Loucy (cell line): ENCODE results near the gene APOL4.
"Not testable (repeated sequence)": the region's sequence is repeated elsewhere in the genome, so short reads cannot be mapped to it uniquely, and the experiment has no call there.

ENCODE experiments used
- H2AFZ ChIP-seq: fragments of 200-600 bp; sonication (generic); 2 replicates; pipeline ENCODE4 v1.6.0; 2016; ENCODE audit warnings: antibody characterized with exemption, mild to moderate bottlenecking, low read length, moderate library complexity
- H3F3A ChIP-seq: fragments of 200-600 bp; 2 replicates; pipeline ENCODE4 v1.6.0; 2016; ENCODE audit warnings: antibody characterized with exemption, low read depth, mild to moderate bottlenecking
- H3K27me3 ChIP-seq: fragments of 200-600 bp; sonication (generic); 2 replicates; pipeline ENCODE4 v1.6.1; 2014; ENCODE audit warnings: low read length, mild to moderate bottlenecking; ENCODE audit not compliant: insufficient read depth, poor library complexity, severe bottlenecking
- H3K36me3 ChIP-seq: fragments of 200-600 bp; sonication (generic); 2 replicates; pipeline ENCODE4 v1.6.1; 2016; ENCODE audit warnings: low read length; ENCODE audit not compliant: insufficient read depth
- H3K4me1 ChIP-seq: fragments of 200-600 bp; sonication (generic); 2 replicates; pipeline ENCODE4 v1.5.1; 2014; ENCODE audit warnings: low read length, mild to moderate bottlenecking; ENCODE audit not compliant: insufficient read depth, poor library complexity, severe bottlenecking
- H3K4me2 ChIP-seq: fragments of 200-600 bp; sonication (generic); 2 replicates; pipeline ENCODE4 v1.6.0; 2014; ENCODE audit warnings: antibody characterized with exemption, low read length, low read depth, mild to moderate bottlenecking; ENCODE audit not compliant: poor library complexity, severe bottlenecking
- H3K4me3 ChIP-seq: fragments of 200-600 bp; sonication (generic); 2 replicates; pipeline ENCODE4 v1.5.1; 2014; ENCODE audit warnings: low read length, mild to moderate bottlenecking, mixed read lengths; ENCODE audit not compliant: poor library complexity, severe bottlenecking
- H3K79me2 ChIP-seq: fragments of 200-600 bp; sonication (generic); 2 replicates; pipeline ENCODE4 v1.6.1; 2014; ENCODE audit warnings: low read length; ENCODE audit not compliant: insufficient read depth
- H3K9ac ChIP-seq: fragments of 200-600 bp; sonication (generic); 2 replicates; pipeline ENCODE4 v1.6.0; 2014; ENCODE audit warnings: mild to moderate bottlenecking, low read depth, low read length, moderate library complexity; ENCODE audit not compliant: poor library complexity, severe bottlenecking
- H3K9me2 ChIP-seq: fragments of 200-600 bp; sonication (generic); replicated peaks from 2 replicates; pipeline ENCODE4 v1.6.1; 2016; ENCODE audit warnings: low read depth, low read length, mixed read lengths
- H3K9me3 ChIP-seq: fragments of 200-600 bp; sonication (generic); 2 replicates; pipeline ENCODE4 v1.6.1; 2014; ENCODE audit warnings: mild to moderate bottlenecking, antibody characterized with exemption, low read length, low read depth; ENCODE audit not compliant: insufficient read depth
- H4K20me1 ChIP-seq: fragments of 200-600 bp; sonication (generic); 2 replicates; pipeline ENCODE4 v1.6.0; 2014; ENCODE audit warnings: antibody characterized with exemption, low read length, mild to moderate bottlenecking; ENCODE audit not compliant: insufficient read depth, poor library complexity, severe bottlenecking
- EZH2phosphoT487 ChIP-seq: fragments of 200-600 bp; IDR thresholded peaks from 2 replicates; pipeline ENCODE4 v1.6.1; 2018; ENCODE audit warnings: antibody characterized with exemption, mild to moderate bottlenecking, moderate library complexity, borderline replicate concordance
- TF ChIP-seq, protein P1 (sequence below): fragments of 200-600 bp; sonication (generic); conservative IDR thresholded peaks from 2 replicates; pipeline ENCODE4 v1.5.1; 2014; ENCODE audit warnings: mild to moderate bottlenecking, antibody characterized with exemption, low read length

APOL4 gene

DNA sequence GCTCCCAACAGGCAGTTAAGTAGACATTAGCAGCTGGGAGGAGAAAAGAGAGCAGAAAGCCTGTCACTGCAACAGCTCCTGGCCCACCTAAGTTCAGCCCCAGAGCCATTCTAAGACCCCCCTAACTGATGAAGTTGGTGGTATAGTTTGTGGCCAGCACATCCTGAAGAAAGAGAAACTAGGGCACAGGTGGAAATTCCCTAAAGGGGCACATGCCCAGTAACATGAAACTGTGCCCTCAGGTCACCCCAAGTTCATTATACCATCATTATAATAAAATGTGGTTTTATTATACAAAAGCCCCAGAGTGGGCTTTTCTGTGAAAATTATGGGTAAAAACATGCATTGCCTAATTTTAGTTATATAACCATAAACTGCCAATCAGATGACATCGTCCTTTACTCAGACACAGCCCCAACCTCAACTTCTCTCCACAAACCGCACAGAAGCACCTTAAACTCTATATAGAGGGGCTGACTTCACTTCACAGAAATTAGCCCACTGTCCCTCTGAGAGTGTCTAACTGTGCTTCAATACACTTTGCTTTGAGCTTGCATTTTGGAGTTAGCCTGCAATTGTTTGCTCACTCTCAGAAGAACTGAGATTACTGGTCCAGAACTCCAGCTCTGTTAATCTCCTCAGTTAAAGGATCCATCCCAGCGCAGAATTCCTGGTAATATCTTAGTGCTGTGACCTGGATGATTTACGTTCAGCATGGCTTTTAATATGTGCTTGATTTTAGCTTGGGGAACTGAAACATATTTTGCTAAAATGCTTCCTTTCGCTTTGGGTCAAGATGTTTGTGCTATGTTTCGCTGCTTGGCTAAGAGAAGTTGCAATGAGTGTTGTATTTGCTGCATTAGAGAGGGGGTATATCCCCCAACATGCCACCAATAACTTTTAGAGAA is 39.2 kb downstream of the APOL4 start:
- H3K9ac ChIP-seq = peak overlapping the region; percentile 60
- no peaks in the 10 kb centered on the region for H3K27me3 ChIP-seq
- no peaks in the 10 kb centered on the region for H3K9me2 ChIP-seq
- H4K20me1 ChIP-seq = no peaks in the 10 kb centered on the region
- H3K4me2 ChIP-seq = peak overlapping the region; percentile 74
- H3F3A ChIP-seq = peaks cover 13% of the 10 kb centered on the region; the same call in 1 of the 2 replicates
- H3K9me3 ChIP-seq = no peaks in the 10 kb centered on the region
- no peak for TF ChIP-seq EZH2phosphoT487
- TF ChIP-seq, protein P1, sequence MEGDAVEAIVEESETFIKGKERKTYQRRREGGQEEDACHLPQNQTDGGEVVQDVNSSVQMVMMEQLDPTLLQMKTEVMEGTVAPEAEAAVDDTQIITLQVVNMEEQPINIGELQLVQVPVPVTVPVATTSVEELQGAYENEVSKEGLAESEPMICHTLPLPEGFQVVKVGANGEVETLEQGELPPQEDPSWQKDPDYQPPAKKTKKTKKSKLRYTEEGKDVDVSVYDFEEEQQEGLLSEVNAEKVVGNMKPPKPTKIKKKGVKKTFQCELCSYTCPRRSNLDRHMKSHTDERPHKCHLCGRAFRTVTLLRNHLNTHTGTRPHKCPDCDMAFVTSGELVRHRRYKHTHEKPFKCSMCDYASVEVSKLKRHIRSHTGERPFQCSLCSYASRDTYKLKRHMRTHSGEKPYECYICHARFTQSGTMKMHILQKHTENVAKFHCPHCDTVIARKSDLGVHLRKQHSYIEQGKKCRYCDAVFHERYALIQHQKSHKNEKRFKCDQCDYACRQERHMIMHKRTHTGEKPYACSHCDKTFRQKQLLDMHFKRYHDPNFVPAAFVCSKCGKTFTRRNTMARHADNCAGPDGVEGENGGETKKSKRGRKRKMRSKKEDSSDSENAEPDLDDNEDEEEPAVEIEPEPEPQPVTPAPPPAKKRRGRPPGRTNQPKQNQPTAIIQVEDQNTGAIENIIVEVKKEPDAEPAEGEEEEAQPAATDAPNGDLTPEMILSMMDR = no peak
- H3K4me1 ChIP-seq = peaks cover 92% of the 10 kb centered on the region
- no peaks in the 10 kb centered on the region for H3K79me2 ChIP-seq
- H3K4me3 ChIP-seq = peak overlapping the region; percentile 59
- H2AFZ ChIP-seq = peak overlapping the region; percentile 19; the same call in 1 of the 2 replicates
- no peaks in the 10 kb centered on the region for H3K36me3 ChIP-seq

- H2AFZ ChIP-seq, H3K9me3 ChIP-seq, H3K79me2 ChIP-seq, H3K27me3 ChIP-seq, H3K36me3 ChIP-seq, H4K20me1 ChIP-seq, H3K9me2 ChIP-seq: not testable (repeated sequence)
- Histone ChIP-seq H3K4me2 (peak overlapping the region; percentile 74), H3K4me1 (peaks cover 96% of the 10 kb centered on the region), H3F3A (peaks cover 13% of the 10 kb centered on the region; the same call in 1 of the 2 replicates), H3K9ac (peak overlapping the region; percentile 60), H3K4me3 (peak overlapping the region; percentile 59)
Observed at GRCh38 chr22:36161793-36162126, 39.8 kb downstream of the APOL4 start.

DNA sequence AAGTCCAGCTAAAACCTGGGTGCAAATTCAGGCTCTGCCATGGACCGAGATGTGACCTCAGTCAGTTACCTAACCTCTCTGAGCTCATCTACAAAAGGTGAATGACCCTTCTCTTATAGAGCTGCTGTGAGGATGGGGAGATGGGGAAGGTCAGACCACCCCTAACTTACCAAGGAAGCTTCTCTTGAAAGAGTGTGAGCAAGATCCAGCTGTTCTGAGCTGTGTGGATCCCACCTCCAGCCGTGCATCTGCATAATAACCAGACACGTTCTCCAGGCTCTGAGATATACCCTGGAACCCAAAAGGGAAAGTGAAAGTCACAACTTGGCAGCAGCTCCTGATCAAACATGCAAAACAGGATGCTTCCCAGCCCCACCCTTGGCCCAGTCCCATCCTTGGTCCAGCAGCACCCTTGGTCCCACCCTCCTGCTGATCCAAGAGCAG is 41.1 kb downstream of the APOL4 start, which contains the start of gene APOL3:
TSS of gene APOL3 (minus strand) at position 257 of the 444 bp plus-strand sequence. CDS start 11,700 bp downstream, outside the sequence.
- H3K9me2 ChIP-seq = no peaks in the 10 kb centered on the region
- peaks cover 13% of the 10 kb centered on the region; the same call in 1 of the 2 replicates for H3F3A ChIP-seq
- H3K27me3 ChIP-seq = no peaks in the 10 kb centered on the region
- peak within 1 kb of the TSS; percentile 74 for H3K4me2 ChIP-seq
- peak within 1 kb of the TSS; percentile 60 for H3K9ac ChIP-seq
- H3K9me3 ChIP-seq = no peaks in the 10 kb centered on the region
- peaks cover 9% of the 10 kb centered on the region; the same call in 1 of the 2 replicates for H3K79me2 ChIP-seq
- peak within 1 kb of the TSS; percentile 59 for H3K4me3 ChIP-seq
- TF ChIP-seq, protein P1 = no peak
- no peak for TF ChIP-seq EZH2phosphoT487
- no peak within 1 kb of the TSS for H2AFZ ChIP-seq
- no peaks in the 10 kb centered on the region for H4K20me1 ChIP-seq
- H3K36me3 ChIP-seq = no peaks in the 10 kb centered on the region
- H3K4me1 ChIP-seq = peaks cover 96% of the 10 kb centered on the region
